Neural progenitor cell (in vitro differentiated cells): ENCODE data around the gene THSD4. TPM values are rescaled to one million over a fixed set of nuclear protein-coding genes. Genes with fewer than 3 reads are reported as not detected.
A peak's percentile ranks its signal among the peaks of the same experiment; 100 is the strongest.

Experiments
- DNase-seq: peaks from one replicate; pipeline ENCODE4 v3.0.0-alpha.2; 2016; ENCODE audit warnings: low spot score
- H2AFZ ChIP-seq: fragments of 200-600 bp; sonication (generic); replicated peaks from 2 replicates; pipeline ENCODE4 v1.6.1; 2016; ENCODE audit warnings: antibody characterized with exemption
- H3F3A ChIP-seq: fragments of 200-600 bp; sonication (generic); 2 replicates; pipeline ENCODE4 v1.6.1; 2016; ENCODE audit warnings: antibody characterized with exemption, low read depth
- H3K27ac ChIP-seq: fragments of 200-600 bp; sonication (generic); 2 replicates; pipeline ENCODE4 v1.5.1; 2016; ENCODE audit warnings: mild to moderate bottlenecking
- H3K27me3 ChIP-seq: fragments of 200-600 bp; sonication (generic); 2 replicates; pipeline ENCODE4 v1.6.1; 2016; ENCODE audit warnings: mild to moderate bottlenecking, moderate library complexity
- H3K36me3 ChIP-seq: fragments of 200-600 bp; sonication (generic); 2 replicates; pipeline ENCODE4 v1.5.1; 2016
- H3K4me1 ChIP-seq: fragments of 200-600 bp; sonication (generic); 2 replicates; pipeline ENCODE4 v1.6.1; 2016; ENCODE audit warnings: mixed run types
- H3K4me2 ChIP-seq: fragments of 200-600 bp; sonication (generic); 2 replicates; pipeline ENCODE4 v1.6.1; 2016
- H3K4me3 ChIP-seq: fragments of 200-600 bp; sonication (generic); 2 replicates; pipeline ENCODE4 v1.5.1; 2016
- H3K79me2 ChIP-seq: fragments of 200-600 bp; sonication (generic); 2 replicates; pipeline ENCODE4 v1.6.1; 2016; ENCODE audit warnings: low read depth
- H3K9ac ChIP-seq: fragments of 200-600 bp; sonication (generic); 2 replicates; pipeline ENCODE4 v1.6.1; 2016
- H3K9me3 ChIP-seq: fragments of 200-600 bp; sonication (generic); 2 replicates; pipeline ENCODE4 v1.5.1; 2016; ENCODE audit warnings: low read depth
- H4K20me1 ChIP-seq: fragments of 200-600 bp; sonication (generic); 2 replicates; pipeline ENCODE4 v1.6.1; 2016; ENCODE audit warnings: low read depth
- H3K27ac Mint-ChIP-seq: 3 replicates; pipeline ENCODE4 v1.8.0; 2021; ENCODE audit warnings: mixed read lengths
- H3K27me3 Mint-ChIP-seq: 2 replicates; pipeline ENCODE4 v1.8.0; 2022; ENCODE audit warnings: low read depth, mild to moderate bottlenecking, inconsistent platforms, moderate library complexity, mixed read lengths; ENCODE audit not compliant: insufficient read depth
- H3K36me3 Mint-ChIP-seq: 3 replicates; pipeline ENCODE4 v1.8.0; 2021; ENCODE audit warnings: mixed read lengths
- H3K4me1 Mint-ChIP-seq: 3 replicates; pipeline ENCODE4 v1.8.0; 2021; ENCODE audit warnings: mixed read lengths
- H3K4me3 Mint-ChIP-seq: 3 replicates; pipeline ENCODE4 v1.8.0; 2021; ENCODE audit warnings: mild to moderate bottlenecking, moderate library complexity, mixed read lengths
- H3K9me3 Mint-ChIP-seq: 3 replicates; pipeline ENCODE4 v1.8.0; 2020; ENCODE audit warnings: mixed read lengths
- CTCF ChIP-seq: fragments of 200-600 bp; sonication (generic); IDR thresholded peaks from 2 replicates; pipeline ENCODE4 v1.5.1; 2017; ENCODE audit warnings: antibody characterized with exemption, mild to moderate bottlenecking
- EZH2 ChIP-seq: fragments of 200-600 bp; sonication (generic); IDR thresholded peaks from 2 replicates; pipeline ENCODE4 v1.6.1; 2017; ENCODE audit warnings: antibody characterized with exemption, mild to moderate bottlenecking, moderate library complexity
- EZH2phosphoT487 ChIP-seq: fragments of 200-600 bp; sonication (generic); IDR thresholded peaks from 2 replicates; pipeline ENCODE4 v1.6.1; 2017; ENCODE audit warnings: antibody characterized with exemption
- total RNA-seq: library from RNA; depleted of rRNA; stranded (reverse); fragments of >200 nt; gene quantifications from 2 replicates; pipeline ENCODE4 v1.2.3, GENCODE V29; 2015; ENCODE audit warnings: low replicate concordance

The THSD4 gene
- total RNA-seq, 1 donor from 2014 or later = 2.4 TPM

GRCh38 chr15:71651750-71652186 is 536.5 kb downstream of the THSD4 start:
- no peak overlapping the region for H3K27ac Mint-ChIP-seq
- peak; percentile 74 for DNase-seq
- no peaks in the 10 kb centered on the region for H3K36me3 Mint-ChIP-seq
- Histone ChIP-seq H3K36me3 (no peaks in the 10 kb centered on the region), H3K9ac (no peak overlapping the region), H2AFZ (peak overlapping the region; percentile 73), H3K27me3 (no peaks in the 10 kb centered on the region), H3F3A (no peaks in the 10 kb centered on the region), H3K9me3 (no peaks in the 10 kb centered on the region), H3K27ac (no peak overlapping the region), H3K4me1 (peaks cover 12% of the 10 kb centered on the region), H4K20me1 (no peaks in the 10 kb centered on the region), H3K4me2 (no peak overlapping the region), H3K4me3 (no peak overlapping the region), H3K79me2 (no peaks in the 10 kb centered on the region)
- TF ChIP-seq CTCF (peak; percentile 74), EZH2 (no peak)
- no peaks in the 10 kb centered on the region for H3K4me1 Mint-ChIP-seq
- H3K27me3 Mint-ChIP-seq = no peaks in the 10 kb centered on the region
- H3K4me3 Mint-ChIP-seq = no peak overlapping the region
- no peaks in the 10 kb centered on the region for H3K9me3 Mint-ChIP-seq

GRCh38 chr15:71654042-71654719 is 538.9 kb downstream of the THSD4 start:
- peaks cover 3% of the 10 kb centered on the region for H3K4me1 ChIP-seq
- DNase-seq = no peak
- H3K27me3 ChIP-seq = no peaks in the 10 kb centered on the region
- no peak overlapping the region for H3K27ac Mint-ChIP-seq
- H3K4me2 ChIP-seq = no peak overlapping the region
- H2AFZ ChIP-seq = no peak overlapping the region
- H3K4me3 Mint-ChIP-seq = no peak overlapping the region
- H3K4me3 ChIP-seq = no peak overlapping the region
- no peaks in the 10 kb centered on the region for H3K79me2 ChIP-seq
- TF ChIP-seq EZH2 = no peak
- TF ChIP-seq EZH2phosphoT487 = no peak
- TF ChIP-seq CTCF = no peak
- no peak overlapping the region for H3K9ac ChIP-seq
- H3K36me3 Mint-ChIP-seq = no peaks in the 10 kb centered on the region
- no peaks in the 10 kb centered on the region for H4K20me1 ChIP-seq
- H3K9me3 ChIP-seq = no peaks in the 10 kb centered on the region
- no peaks in the 10 kb centered on the region for H3K9me3 Mint-ChIP-seq
- H3K27ac ChIP-seq = no peak overlapping the region
- H3K36me3 ChIP-seq = no peaks in the 10 kb centered on the region
- H3K27me3 Mint-ChIP-seq = no peaks in the 10 kb centered on the region
- no peaks in the 10 kb centered on the region for H3F3A ChIP-seq
- H3K4me1 Mint-ChIP-seq = no peaks in the 10 kb centered on the region

GRCh38 chr15:71654720-71655174 is 539.5 kb downstream of the THSD4 start:
- no peaks in the 10 kb centered on the region for H3K36me3 ChIP-seq
- TF ChIP-seq EZH2 = no peak
- no peak for TF ChIP-seq CTCF
- TF ChIP-seq EZH2phosphoT487 = no peak
- no peak overlapping the region for H2AFZ ChIP-seq
- H3K4me3 ChIP-seq = no peak overlapping the region
- Mint-ChIP-seq H3K27me3 (no peaks in the 10 kb centered on the region), H3K27ac (no peak overlapping the region), H3K9me3 (no peaks in the 10 kb centered on the region), H3K36me3 (no peaks in the 10 kb centered on the region), H3K4me1 (no peaks in the 10 kb centered on the region), H3K4me3 (no peak overlapping the region)
- H3K9me3 ChIP-seq = no peaks in the 10 kb centered on the region
- no peak overlapping the region for H3K27ac ChIP-seq
- peaks cover 3% of the 10 kb centered on the region for H3K4me1 ChIP-seq
- no peak for DNase-seq
- no peak overlapping the region for H3K9ac ChIP-seq
- H3F3A ChIP-seq = no peaks in the 10 kb centered on the region
- no peak overlapping the region for H3K4me2 ChIP-seq
- no peaks in the 10 kb centered on the region for H3K79me2 ChIP-seq
- H4K20me1 ChIP-seq = no peaks in the 10 kb centered on the region
- no peaks in the 10 kb centered on the region for H3K27me3 ChIP-seq
